A172 (cell line): ENCODE results near the gene CYBRD1. TPM values are rescaled to one million over a fixed set of nuclear protein-coding genes. Genes with fewer than 3 reads are reported as not detected.

Experiments
- DNase-seq: peaks from one replicate; pipeline ENCODE4 v3.0.0-alpha.2; 2015; ENCODE audit warnings: low spot score
- total RNA-seq: library from RNA; depleted of rRNA; stranded (reverse); fragments of >200 nt; shearing (Covaris generic); gene quantifications from 2 replicates; pipeline ENCODE4 v1.2.3, GENCODE V29; 2014; rRNA removed

CYBRD1 gene
- total RNA-seq, 1 experiment from 2014 or later, result 159 TPM

DNA sequence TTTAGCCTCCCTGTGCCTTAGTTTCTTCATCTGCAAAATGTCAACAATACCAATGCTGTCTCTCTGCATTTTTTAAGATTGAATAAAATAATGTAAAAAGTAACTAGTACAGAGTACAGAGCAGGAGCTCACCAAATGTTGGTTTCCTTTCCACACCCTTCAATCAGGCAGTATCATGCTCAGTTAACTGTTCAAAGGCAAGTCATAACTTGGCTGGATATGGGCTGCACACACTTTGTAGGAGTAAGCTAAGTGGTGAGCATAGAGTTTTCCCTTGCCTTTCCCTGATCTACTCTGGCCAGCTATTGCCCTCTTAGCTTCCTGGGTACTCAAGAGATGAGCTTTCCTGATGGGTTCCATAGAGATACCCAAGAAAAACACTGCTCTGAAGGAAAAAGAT, 77.9 kb downstream of the CYBRD1 start:
- DNase-seq, result no peak

DNA sequence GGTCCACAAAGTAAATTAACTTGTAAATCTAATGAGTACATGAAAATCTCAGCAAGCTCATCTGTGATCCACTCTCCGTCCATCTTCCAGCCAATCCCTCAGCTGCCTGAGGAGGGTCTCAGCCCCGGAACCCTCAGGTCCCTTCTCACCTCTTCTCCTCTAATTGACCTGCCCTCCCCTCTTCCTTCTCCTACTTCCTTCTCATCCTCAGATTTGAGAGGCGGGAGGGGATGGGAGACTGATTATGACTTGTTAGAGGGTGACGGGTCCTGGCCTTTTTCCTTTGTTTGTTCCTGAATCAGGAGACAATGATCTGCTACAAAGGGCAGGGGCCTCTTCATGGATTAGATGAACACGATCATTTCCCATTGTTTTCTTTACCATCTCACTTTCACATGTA, 80.1 kb downstream of the CYBRD1 start:
- DNase-seq, result no peak

Other genes starting within 250 kb of the CYBRD1 start
- 52.6 and 79.1 TPM in 2 replicates for gene METTL8, start 88.5 kb upstream of the CYBRD1 start, total RNA-seq
- gene DCAF17, start 88.2 kb upstream of the CYBRD1 start, total RNA-seq, result 27.8 and 35.5 TPM in 2 replicates
- 154 and 181 TPM in 2 replicates for gene DYNC1I2, start 165.0 kb downstream of the CYBRD1 start, total RNA-seq